ENCODE measurements around the gene GALNT9.

The GALNT9 gene

GRCh38 chr12:132178801-132179401, 150.5 kb downstream of the GALNT9 start:
- FAIRE-seq = no peak

- FAIRE-seq = no peak
Observed at GRCh38 chr12:132178316-132178715, 151.1 kb downstream of the GALNT9 start.

- no peak for FAIRE-seq
Observed at GRCh38 chr12:132176920-132177551, 152.4 kb downstream of the GALNT9 start.

GRCh38 chr12:132176385-132176919, 152.9 kb downstream of the GALNT9 start:
- no peak for FAIRE-seq

GRCh38 chr12:132175496-132176384, 153.6 kb downstream of the GALNT9 start:
- no peak for FAIRE-seq

GRCh38 chr12:132174839-132175490, 154.4 kb downstream of the GALNT9 start:
- no peak for FAIRE-seq

- no peak for FAIRE-seq
Observed at GRCh38 chr12:132174015-132174838, 155.2 kb downstream of the GALNT9 start.

- FAIRE-seq = no peak
Observed at GRCh38 chr12:132173135-132174014, 156.0 kb downstream of the GALNT9 start.

- no peak for FAIRE-seq
Observed at GRCh38 chr12:132172619-132173018, 156.8 kb downstream of the GALNT9 start.

GRCh38 chr12:132171968-132172521, 157.3 kb downstream of the GALNT9 start:
- FAIRE-seq = no peak

GRCh38 chr12:132171293-132171967, 158.0 kb downstream of the GALNT9 start:
- no peak for FAIRE-seq

- FAIRE-seq = no peak
Observed at GRCh38 chr12:132170637-132171292, 158.6 kb downstream of the GALNT9 start.

GRCh38 chr12:132170094-132170636, 159.2 kb downstream of the GALNT9 start:
- FAIRE-seq = no peak

GRCh38 chr12:132169376-132169775, 160.0 kb downstream of the GALNT9 start:
- no peak for FAIRE-seq

GRCh38 chr12:132168311-132169031, 160.9 kb downstream of the GALNT9 start:
- FAIRE-seq = no peak

GRCh38 chr12:132167611-132168310, 161.6 kb downstream of the GALNT9 start:
- FAIRE-seq = no peak

- FAIRE-seq = no peak
Observed at GRCh38 chr12:132166801-132167591, 162.4 kb downstream of the GALNT9 start.

Measured in A204.1 (cell line).